ENCODE measurements around the gene SRP19. TPM values are rescaled to one million over a fixed set of nuclear protein-coding genes. Genes with fewer than 3 reads are reported as not detected.

SRP19 gene
- 42.7 TPM for total RNA-seq (ENCODE audit: unreplicated experiment)
- long read RNA-seq, transcript SRP19-206 (5 exons, 2,841 nt) = major isoform, 23 of 33 reads
- long read RNA-seq, partial matches to known transcripts = 1 of 33 reads
- long read RNA-seq, other reads (novel, unspliced or antisense) = 4 of 33 reads

DNA sequence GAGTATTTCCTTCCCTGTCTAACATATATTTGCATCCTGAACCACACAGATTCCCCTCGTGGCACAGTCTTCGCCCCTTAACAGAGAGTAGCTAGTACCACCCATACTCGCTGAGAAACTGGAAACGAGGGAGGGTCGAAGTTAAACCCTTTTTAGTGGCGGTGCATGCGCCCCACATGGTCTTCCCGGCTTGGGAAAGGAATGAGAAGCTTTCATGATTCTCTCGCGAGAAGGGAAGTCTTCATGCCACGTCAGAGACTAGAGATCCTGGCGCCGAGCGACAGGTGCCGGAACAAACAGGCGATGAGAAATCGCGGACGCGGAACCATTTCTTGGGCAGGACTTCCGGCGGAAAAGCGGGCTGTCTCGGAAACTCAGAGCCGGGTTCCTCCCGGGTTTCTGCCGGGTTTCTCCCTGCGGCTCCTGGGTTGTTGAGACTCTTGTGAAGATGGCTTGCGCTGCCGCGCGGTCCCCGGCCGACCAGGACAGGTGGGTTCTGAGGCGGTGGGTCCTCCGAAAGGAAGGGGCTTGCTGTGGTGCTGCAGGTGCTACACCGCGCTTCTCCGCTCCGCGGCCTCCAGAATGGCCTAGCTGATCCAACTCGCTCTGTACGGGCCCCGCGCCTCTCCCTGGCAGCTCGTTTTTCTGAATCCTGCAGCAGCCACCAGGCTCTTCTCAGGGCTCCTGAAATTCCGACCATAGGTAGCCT lies at the start of gene SRP19:
TSS of gene SRP19 (plus strand) at position 359 of the 709 bp plus-strand sequence. CDS start at position 449, 90 bp downstream.
- H3K36me3 Mint-ChIP-seq (ENCODE audit: low read depth, unreplicated experiment) = peaks cover 4% of the 10 kb centered on the region
- peak within 1 kb of the TSS; percentile 96 for H3K27ac Mint-ChIP-seq (ENCODE audit: unreplicated experiment)
- peak within 1 kb of the TSS; percentile 98 for H3K4me3 Mint-ChIP-seq (ENCODE audit: unreplicated experiment)
- DNase-seq (ENCODE audit: low spot score) = peak; percentile 90
- peaks cover 8% of the 10 kb centered on the region for H3K27me3 Mint-ChIP-seq (ENCODE audit: unreplicated experiment)
- TF ChIP-seq, protein P1, sequence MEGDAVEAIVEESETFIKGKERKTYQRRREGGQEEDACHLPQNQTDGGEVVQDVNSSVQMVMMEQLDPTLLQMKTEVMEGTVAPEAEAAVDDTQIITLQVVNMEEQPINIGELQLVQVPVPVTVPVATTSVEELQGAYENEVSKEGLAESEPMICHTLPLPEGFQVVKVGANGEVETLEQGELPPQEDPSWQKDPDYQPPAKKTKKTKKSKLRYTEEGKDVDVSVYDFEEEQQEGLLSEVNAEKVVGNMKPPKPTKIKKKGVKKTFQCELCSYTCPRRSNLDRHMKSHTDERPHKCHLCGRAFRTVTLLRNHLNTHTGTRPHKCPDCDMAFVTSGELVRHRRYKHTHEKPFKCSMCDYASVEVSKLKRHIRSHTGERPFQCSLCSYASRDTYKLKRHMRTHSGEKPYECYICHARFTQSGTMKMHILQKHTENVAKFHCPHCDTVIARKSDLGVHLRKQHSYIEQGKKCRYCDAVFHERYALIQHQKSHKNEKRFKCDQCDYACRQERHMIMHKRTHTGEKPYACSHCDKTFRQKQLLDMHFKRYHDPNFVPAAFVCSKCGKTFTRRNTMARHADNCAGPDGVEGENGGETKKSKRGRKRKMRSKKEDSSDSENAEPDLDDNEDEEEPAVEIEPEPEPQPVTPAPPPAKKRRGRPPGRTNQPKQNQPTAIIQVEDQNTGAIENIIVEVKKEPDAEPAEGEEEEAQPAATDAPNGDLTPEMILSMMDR (IDR thresholded peaks at IDR 0.05; ENCODE audit: unreplicated experiment) = no peak
- H3K4me1 Mint-ChIP-seq (ENCODE audit: unreplicated experiment) = peaks cover 19% of the 10 kb centered on the region
- H3K9me3 Mint-ChIP-seq (ENCODE audit: unreplicated experiment) = no peaks in the 10 kb centered on the region

DNA sequence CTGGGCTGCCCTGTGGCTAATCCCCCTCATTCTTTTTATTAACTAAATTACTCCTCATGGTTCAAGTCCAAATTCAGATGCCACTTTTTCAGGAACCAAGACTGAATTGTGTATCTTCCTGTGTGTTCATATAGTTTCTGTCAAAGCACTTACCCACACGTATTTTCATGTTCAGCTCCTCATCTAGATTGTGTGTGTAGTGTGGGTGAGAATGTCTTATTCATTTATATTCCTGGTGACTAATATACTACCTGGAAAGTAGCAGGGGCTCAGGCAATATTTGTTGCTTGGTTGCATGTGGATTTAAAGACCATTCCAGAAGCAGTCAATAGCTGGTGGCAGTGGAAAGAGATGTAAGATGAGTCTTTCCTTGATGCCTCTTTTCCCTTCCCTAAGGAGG lies 48.5 kb upstream of the SRP19 start:
- H3K27me3 Mint-ChIP-seq (ENCODE audit: unreplicated experiment) = peaks cover 2% of the 10 kb centered on the region
- no peak overlapping the region for H3K4me3 Mint-ChIP-seq (ENCODE audit: unreplicated experiment)
- peaks cover 44% of the 10 kb centered on the region for H3K36me3 Mint-ChIP-seq (ENCODE audit: low read depth, unreplicated experiment)
- no peak for DNase-seq (ENCODE audit: low spot score)
- H3K9me3 Mint-ChIP-seq (ENCODE audit: unreplicated experiment) = no peaks in the 10 kb centered on the region
- no peak overlapping the region for H3K27ac Mint-ChIP-seq (ENCODE audit: unreplicated experiment)
- H3K4me1 Mint-ChIP-seq (ENCODE audit: unreplicated experiment) = peaks cover 13% of the 10 kb centered on the region
- TF ChIP-seq, protein P1 (IDR thresholded peaks at IDR 0.05; ENCODE audit: unreplicated experiment) = no peak

DNA sequence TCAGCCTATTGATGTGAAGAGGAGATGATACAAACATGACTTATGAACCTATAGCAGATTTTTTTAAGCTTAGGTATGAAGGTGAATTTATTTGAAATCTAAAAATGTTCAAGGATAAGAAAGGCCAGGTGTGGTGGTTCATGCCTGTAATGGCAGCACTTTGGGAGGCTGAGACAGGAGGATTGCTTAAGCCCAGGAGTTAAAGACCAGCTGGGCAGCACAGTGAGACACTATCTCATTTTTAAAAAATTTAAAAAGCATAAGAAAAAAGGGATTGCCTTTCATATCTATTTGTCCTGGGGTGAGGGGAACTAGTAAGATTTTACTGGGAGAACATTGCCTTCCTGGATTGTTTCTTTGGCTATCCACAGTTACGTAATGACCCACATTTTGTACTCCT lies 40.8 kb upstream of the SRP19 start:
- Mint-ChIP-seq H3K36me3 (ENCODE audit: low read depth, unreplicated experiment) (peaks cover 39% of the 10 kb centered on the region), H3K4me1 (ENCODE audit: unreplicated experiment) (peaks cover 10% of the 10 kb centered on the region), H3K27ac (ENCODE audit: unreplicated experiment) (no peak overlapping the region), H3K4me3 (ENCODE audit: unreplicated experiment) (peak overlapping the region; percentile 57), H3K9me3 (ENCODE audit: unreplicated experiment) (no peaks in the 10 kb centered on the region), H3K27me3 (ENCODE audit: unreplicated experiment) (no peaks in the 10 kb centered on the region)
- TF ChIP-seq, protein P1 (IDR thresholded peaks at IDR 0.05; ENCODE audit: unreplicated experiment) = no peak
- DNase-seq (ENCODE audit: low spot score) = no peak

DNA sequence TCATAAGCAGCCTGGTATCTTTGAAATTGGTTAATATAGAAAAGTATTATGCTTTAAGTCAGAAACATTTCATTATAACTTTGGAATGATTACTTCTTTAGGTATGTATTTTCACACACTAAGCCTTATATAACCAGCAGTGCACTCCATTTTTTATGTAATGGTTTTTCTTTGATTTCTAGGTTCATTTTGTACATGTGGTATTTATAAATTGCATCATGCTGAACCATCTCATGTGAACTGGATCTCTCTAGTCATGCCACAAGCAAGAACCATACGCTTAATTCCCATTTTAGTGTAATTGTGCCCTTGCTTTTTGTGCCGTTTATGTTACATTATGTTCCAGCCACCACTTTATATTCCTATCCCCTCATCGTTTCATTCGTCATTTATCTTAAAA lies 38.6 kb upstream of the SRP19 start:
- DNase-seq (ENCODE audit: low spot score) = no peak
- H3K36me3 Mint-ChIP-seq (ENCODE audit: low read depth, unreplicated experiment) = peaks cover 35% of the 10 kb centered on the region
- H3K9me3 Mint-ChIP-seq (ENCODE audit: unreplicated experiment) = no peaks in the 10 kb centered on the region
- no peaks in the 10 kb centered on the region for H3K27me3 Mint-ChIP-seq (ENCODE audit: unreplicated experiment)
- TF ChIP-seq, protein P1 (IDR thresholded peaks at IDR 0.05; ENCODE audit: unreplicated experiment) = no peak
- H3K4me3 Mint-ChIP-seq (ENCODE audit: unreplicated experiment) = no peak overlapping the region
- H3K4me1 Mint-ChIP-seq (ENCODE audit: unreplicated experiment) = peaks cover 21% of the 10 kb centered on the region
- no peak overlapping the region for H3K27ac Mint-ChIP-seq (ENCODE audit: unreplicated experiment)

DNA sequence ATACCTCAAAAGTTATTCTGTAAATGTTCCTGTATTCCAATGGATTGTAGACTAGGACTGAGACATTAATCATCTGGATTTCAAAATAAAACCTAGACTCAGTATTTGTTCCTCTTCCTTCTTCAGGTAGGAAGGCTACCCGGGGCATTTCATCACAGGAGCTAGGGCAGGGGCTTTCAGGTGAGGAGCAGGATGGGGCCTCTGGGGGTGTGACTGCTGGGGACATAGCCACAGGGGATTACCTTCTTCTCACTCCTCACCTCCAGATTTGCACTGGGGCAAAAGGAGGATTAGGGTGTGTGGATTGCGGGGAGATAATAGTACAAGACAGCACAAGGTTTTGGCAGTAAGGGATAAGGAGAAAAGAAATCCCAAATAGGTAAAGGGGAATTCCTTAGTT lies 37.9 kb upstream of the SRP19 start:
- H3K27ac Mint-ChIP-seq (ENCODE audit: unreplicated experiment) = no peak overlapping the region

More for the DNA sequence above, 37.9 kb upstream of the SRP19 start:
- H3K4me3 Mint-ChIP-seq (ENCODE audit: unreplicated experiment) = peak overlapping the region; percentile 53
- no peaks in the 10 kb centered on the region for H3K27me3 Mint-ChIP-seq (ENCODE audit: unreplicated experiment)
- peaks cover 35% of the 10 kb centered on the region for H3K36me3 Mint-ChIP-seq (ENCODE audit: low read depth, unreplicated experiment)
- TF ChIP-seq, protein P1 (IDR thresholded peaks at IDR 0.05; ENCODE audit: unreplicated experiment) = no peak
- H3K4me1 Mint-ChIP-seq (ENCODE audit: unreplicated experiment) = peaks cover 21% of the 10 kb centered on the region
- H3K9me3 Mint-ChIP-seq (ENCODE audit: unreplicated experiment) = no peaks in the 10 kb centered on the region
- DNase-seq (ENCODE audit: low spot score) = no peak

All from endothelial cell (in vitro differentiated cells).